PC-9 (cell line): ENCODE results near the gene CLDN5.

Experiments used
- EZH2 ChIP-seq: fragments of 200-600 bp; sonication (generic); IDR thresholded peaks from 2 replicates; pipeline ENCODE4 v1.8.0; 2017; ENCODE audit warnings: antibody characterized with exemption, low read depth
- TF ChIP-seq, protein P1 (sequence below): fragments of 200-600 bp; sonication (generic); conservative IDR thresholded peaks from 2 replicates; pipeline ENCODE4 v1.6.1; 2017; ENCODE audit warnings: mixed run types, antibody characterized with exemption, mild to moderate bottlenecking, moderate library complexity

DNA sequence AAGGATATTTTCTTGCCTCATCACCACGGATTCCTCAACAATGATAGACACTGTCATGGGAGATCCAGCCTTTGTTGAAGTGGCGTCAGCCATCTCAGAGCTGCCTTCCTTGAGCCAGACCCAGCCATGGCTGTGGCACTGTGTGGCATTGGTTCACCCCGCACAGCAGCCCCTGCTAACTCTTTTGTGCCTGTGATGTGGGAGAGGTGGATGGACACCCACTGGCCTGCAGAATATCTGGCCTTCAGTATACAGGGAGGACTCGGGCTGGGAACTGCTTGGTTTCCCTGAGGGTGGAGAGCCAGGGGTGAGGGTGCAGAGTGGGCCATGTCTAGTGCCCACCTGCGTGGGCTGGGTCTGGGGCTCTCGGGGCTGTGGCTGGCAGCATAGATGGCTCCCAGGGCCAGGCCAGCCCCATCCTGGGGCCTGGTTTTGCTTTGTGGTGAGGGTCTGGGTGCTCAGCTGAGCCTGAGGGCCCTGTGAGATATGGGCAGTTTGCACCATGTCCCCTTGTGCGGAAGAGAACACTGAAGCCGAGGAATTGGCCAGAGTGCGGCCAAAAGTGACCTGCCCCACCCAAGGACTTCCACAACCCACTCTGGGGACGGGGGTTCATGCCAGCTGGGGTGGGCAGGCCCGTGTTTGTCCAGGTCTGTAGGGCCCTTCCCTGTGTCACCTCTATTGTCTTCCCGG is 6.1 kb downstream of the CLDN5 start:
- TF ChIP-seq, protein P1, sequence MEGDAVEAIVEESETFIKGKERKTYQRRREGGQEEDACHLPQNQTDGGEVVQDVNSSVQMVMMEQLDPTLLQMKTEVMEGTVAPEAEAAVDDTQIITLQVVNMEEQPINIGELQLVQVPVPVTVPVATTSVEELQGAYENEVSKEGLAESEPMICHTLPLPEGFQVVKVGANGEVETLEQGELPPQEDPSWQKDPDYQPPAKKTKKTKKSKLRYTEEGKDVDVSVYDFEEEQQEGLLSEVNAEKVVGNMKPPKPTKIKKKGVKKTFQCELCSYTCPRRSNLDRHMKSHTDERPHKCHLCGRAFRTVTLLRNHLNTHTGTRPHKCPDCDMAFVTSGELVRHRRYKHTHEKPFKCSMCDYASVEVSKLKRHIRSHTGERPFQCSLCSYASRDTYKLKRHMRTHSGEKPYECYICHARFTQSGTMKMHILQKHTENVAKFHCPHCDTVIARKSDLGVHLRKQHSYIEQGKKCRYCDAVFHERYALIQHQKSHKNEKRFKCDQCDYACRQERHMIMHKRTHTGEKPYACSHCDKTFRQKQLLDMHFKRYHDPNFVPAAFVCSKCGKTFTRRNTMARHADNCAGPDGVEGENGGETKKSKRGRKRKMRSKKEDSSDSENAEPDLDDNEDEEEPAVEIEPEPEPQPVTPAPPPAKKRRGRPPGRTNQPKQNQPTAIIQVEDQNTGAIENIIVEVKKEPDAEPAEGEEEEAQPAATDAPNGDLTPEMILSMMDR = no peak
- TF ChIP-seq EZH2 = no peak
